ENCODE measurements around the gene BORCS6. TPM values are rescaled to one million over a fixed set of nuclear protein-coding genes. Genes with fewer than 3 reads are reported as not detected.

BORCS6 gene
- polyA plus RNA-seq, 1 donor from 2014 or later: 12.1 TPM

GRCh38 chr17:8175795-8176196 lies 14.2 kb downstream of the BORCS6 start:
- no peak for TF ChIP-seq MXI1 (conservative IDR thresholded peaks at IDR 0.05; ENCODE audit: poor library complexity, severe bottlenecking)
- no peak for TF ChIP-seq EZH2 (IDR thresholded peaks at IDR 0.05; ENCODE audit: borderline replicate concordance, insufficient read depth, low read length, poor library complexity, severe bottlenecking)
- no peak for TF ChIP-seq REST (IDR thresholded peaks at IDR 0.05; ENCODE audit: borderline replicate concordance)
- TF ChIP-seq POLR2AphosphoS5 (IDR thresholded peaks at IDR 0.05): no peak
- no peak for TF ChIP-seq TAF1 (IDR thresholded peaks at IDR 0.05; ENCODE audit: low read depth)
- TF ChIP-seq EP300 (conservative IDR thresholded peaks at IDR 0.05; ENCODE audit: poor library complexity, severe bottlenecking): no peak
- no peak for TF ChIP-seq RAD21 (conservative IDR thresholded peaks at IDR 0.05)
- TF ChIP-seq CTCF (IDR thresholded peaks at IDR 0.05; ENCODE audit: poor library complexity, severe bottlenecking): no peak
- peak overlapping the region; percentile 81 for H3K4me3 ChIP-seq (ENCODE audit: low read length)
- peaks cover 9% of the 10 kb centered on the region for H3F3A ChIP-seq (ENCODE audit: insufficient read depth, low read length, poor library complexity, severe bottlenecking)
- no peaks in the 10 kb centered on the region for H3K9me3 ChIP-seq (ENCODE audit: low read length)
- H3K4me2 ChIP-seq (ENCODE audit: low read length): peak overlapping the region; percentile 87
- no peaks in the 10 kb centered on the region for H3K79me2 ChIP-seq (replicated peaks; ENCODE audit: insufficient read depth, low read length)
- H3K27me3 ChIP-seq (ENCODE audit: insufficient read depth, low read depth, low read length): no peaks in the 10 kb centered on the region
- peak overlapping the region; percentile 90 for H3K9ac ChIP-seq (ENCODE audit: low read length)
- H3K9me2 ChIP-seq (ENCODE audit: insufficient read depth, low read length): no peaks in the 10 kb centered on the region
- H4K20me1 ChIP-seq (ENCODE audit: insufficient read depth): no peaks in the 10 kb centered on the region
- peak overlapping the region; percentile 99 for H2AFZ ChIP-seq (ENCODE audit: low read depth, low read length)
- peak overlapping the region; percentile 83 for H3K27ac ChIP-seq (ENCODE audit: low read length)
- H3K36me3 ChIP-seq (ENCODE audit: insufficient read depth, low read length): no peaks in the 10 kb centered on the region

GRCh38 chr17:8173871-8174322 lies 16.1 kb downstream of the BORCS6 start:
- peak overlapping the region; percentile 65 for H3K4me3 ChIP-seq (ENCODE audit: low read length)
- peak overlapping the region; percentile 76 for H3K9ac ChIP-seq (ENCODE audit: low read length)
- TF ChIP-seq REST (IDR thresholded peaks at IDR 0.05; ENCODE audit: borderline replicate concordance) (peak; percentile 39), TAF1 (IDR thresholded peaks at IDR 0.05; ENCODE audit: low read depth) (peak; percentile 45), POLR2AphosphoS5 (IDR thresholded peaks at IDR 0.05) (no peak), EZH2 (IDR thresholded peaks at IDR 0.05; ENCODE audit: borderline replicate concordance, insufficient read depth, low read length, poor library complexity, severe bottlenecking) (no peak)
- H3K79me2 ChIP-seq (replicated peaks; ENCODE audit: insufficient read depth, low read length): no peaks in the 10 kb centered on the region
- no peaks in the 10 kb centered on the region for H3K36me3 ChIP-seq (ENCODE audit: insufficient read depth, low read length)
- peaks cover 9% of the 10 kb centered on the region for H3F3A ChIP-seq (ENCODE audit: insufficient read depth, low read length, poor library complexity, severe bottlenecking)
- no peaks in the 10 kb centered on the region for H4K20me1 ChIP-seq (ENCODE audit: insufficient read depth)
- H3K9me2 ChIP-seq (ENCODE audit: insufficient read depth, low read length): no peaks in the 10 kb centered on the region
- peak overlapping the region; percentile 95 for H3K4me2 ChIP-seq (ENCODE audit: low read length)
- H3K27me3 ChIP-seq (ENCODE audit: insufficient read depth, low read depth, low read length): no peaks in the 10 kb centered on the region
- H2AFZ ChIP-seq (ENCODE audit: low read depth, low read length): peak overlapping the region; percentile 35
- H3K9me3 ChIP-seq (ENCODE audit: low read length): no peaks in the 10 kb centered on the region
- peak overlapping the region; percentile 96 for H3K27ac ChIP-seq (ENCODE audit: low read length)
